Measurements from ENCODE around the gene SLC2A9.

- TF ChIP-seq POLR2A (IDR thresholded peaks at IDR 0.05) = no peak
- TF ChIP-seq, protein P1, sequence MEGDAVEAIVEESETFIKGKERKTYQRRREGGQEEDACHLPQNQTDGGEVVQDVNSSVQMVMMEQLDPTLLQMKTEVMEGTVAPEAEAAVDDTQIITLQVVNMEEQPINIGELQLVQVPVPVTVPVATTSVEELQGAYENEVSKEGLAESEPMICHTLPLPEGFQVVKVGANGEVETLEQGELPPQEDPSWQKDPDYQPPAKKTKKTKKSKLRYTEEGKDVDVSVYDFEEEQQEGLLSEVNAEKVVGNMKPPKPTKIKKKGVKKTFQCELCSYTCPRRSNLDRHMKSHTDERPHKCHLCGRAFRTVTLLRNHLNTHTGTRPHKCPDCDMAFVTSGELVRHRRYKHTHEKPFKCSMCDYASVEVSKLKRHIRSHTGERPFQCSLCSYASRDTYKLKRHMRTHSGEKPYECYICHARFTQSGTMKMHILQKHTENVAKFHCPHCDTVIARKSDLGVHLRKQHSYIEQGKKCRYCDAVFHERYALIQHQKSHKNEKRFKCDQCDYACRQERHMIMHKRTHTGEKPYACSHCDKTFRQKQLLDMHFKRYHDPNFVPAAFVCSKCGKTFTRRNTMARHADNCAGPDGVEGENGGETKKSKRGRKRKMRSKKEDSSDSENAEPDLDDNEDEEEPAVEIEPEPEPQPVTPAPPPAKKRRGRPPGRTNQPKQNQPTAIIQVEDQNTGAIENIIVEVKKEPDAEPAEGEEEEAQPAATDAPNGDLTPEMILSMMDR (IDR thresholded peaks at IDR 0.05) = no peak
Measured at GRCh38 chr4:9994246-9994847, 26.9 kb downstream of the SLC2A9 start.
